Measurements from ENCODE around the gene ANKIB1. TPM values are rescaled to one million over a fixed set of nuclear protein-coding genes. Genes with fewer than 3 reads are reported as not detected.

ANKIB1 gene
- polyA plus RNA-seq, 1 of the 3 experiments (the other 2 are of a cell fraction): 24.6 TPM

DNA sequence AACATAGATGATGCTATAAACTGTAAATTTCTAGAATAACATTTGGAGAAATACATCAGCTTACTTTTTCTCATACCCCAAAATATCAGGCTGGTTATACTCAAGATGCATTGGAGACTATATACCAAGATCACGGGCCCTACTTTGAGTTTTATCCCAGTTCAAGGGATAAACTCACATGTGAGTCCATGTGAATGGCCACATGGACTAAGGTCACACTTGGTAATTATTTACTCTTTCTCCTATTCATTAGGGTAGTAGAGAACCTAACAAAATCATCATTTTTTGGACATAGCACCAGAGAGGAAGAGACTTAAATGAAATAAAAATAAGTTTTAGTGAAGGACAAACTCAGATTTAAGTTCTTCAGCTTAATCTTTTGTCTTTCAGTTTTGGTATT lies 108.4 kb downstream of the ANKIB1 start:
- Histone ChIP-seq H3K27me3 (ENCODE audit: insufficient read depth) (no peaks in the 10 kb centered on the region), H3K9ac (no peak overlapping the region), H3K4me2 (no peak overlapping the region), H2AFZ (ENCODE audit: low read depth) (no peak overlapping the region), H3K9me3 (no peaks in the 10 kb centered on the region), H3K27ac (ENCODE audit: low read depth in 2 of 2, low read length in 1 of 2) (no peak overlapping the region), H3K4me3 (ENCODE audit: low read depth in 2 of 2, low read length in 1 of 2) (no peak overlapping the region), H3K4me1 (ENCODE audit: control insufficient read depth in 1 of 2, insufficient read depth in 2 of 2, low read depth in 1 of 2, low read length in 1 of 2) (no peaks in the 10 kb centered on the region), H3K79me2 (ENCODE audit: insufficient read depth) (no peaks in the 10 kb centered on the region), H3K36me3 (replicated peaks in 1 of 2; ENCODE audit: control insufficient read depth in 1 of 2, insufficient read depth in 2 of 2, low read length in 1 of 2) (peaks cover 55 to 79% of the 10 kb centered on the region in 2 experiments), H3K9me2 (no peaks in the 10 kb centered on the region), H4K20me1 (ENCODE audit: insufficient read depth) (no peaks in the 10 kb centered on the region), H3F3A (replicated peaks; ENCODE audit: insufficient read depth) (no peaks in the 10 kb centered on the region)
- ChIA-PET POLR2A (no interaction called here), CTCF (interaction anchor here (1.2 kb wide), 1 partner anchor 108 kb away, joined by 3 read pairs; no protein-coding TSS in a partner anchor)
- WGBS (ENCODE audit: low lambda C conversion rate): 96% methylated on average over 1 of the region's 1 CpG
- no peak for TF ChIP-seq YY1 (IDR thresholded peaks at IDR 0.05; ENCODE audit: low read depth)
- TF ChIP-seq MEF2A (IDR thresholded peaks at IDR 0.05; ENCODE audit: borderline replicate concordance, low read depth): no peak
- no peak for TF ChIP-seq EZH2phosphoT487 (IDR thresholded peaks at IDR 0.05; ENCODE audit: borderline replicate concordance, low read depth)
- TF ChIP-seq TAF1 (IDR thresholded peaks at IDR 0.05; ENCODE audit: borderline replicate concordance, low read depth, low read length): no peak
- TF ChIP-seq NFIC (IDR thresholded peaks at IDR 0.05; ENCODE audit: borderline replicate concordance): no peak
- TF ChIP-seq, protein P1, sequence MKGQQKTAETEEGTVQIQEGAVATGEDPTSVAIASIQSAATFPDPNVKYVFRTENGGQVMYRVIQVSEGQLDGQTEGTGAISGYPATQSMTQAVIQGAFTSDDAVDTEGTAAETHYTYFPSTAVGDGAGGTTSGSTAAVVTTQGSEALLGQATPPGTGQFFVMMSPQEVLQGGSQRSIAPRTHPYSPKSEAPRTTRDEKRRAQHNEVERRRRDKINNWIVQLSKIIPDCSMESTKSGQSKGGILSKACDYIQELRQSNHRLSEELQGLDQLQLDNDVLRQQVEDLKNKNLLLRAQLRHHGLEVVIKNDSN (IDR thresholded peaks at IDR 0.05; ENCODE audit: borderline replicate concordance, low read depth): no peak
- TF ChIP-seq, protein P2, sequence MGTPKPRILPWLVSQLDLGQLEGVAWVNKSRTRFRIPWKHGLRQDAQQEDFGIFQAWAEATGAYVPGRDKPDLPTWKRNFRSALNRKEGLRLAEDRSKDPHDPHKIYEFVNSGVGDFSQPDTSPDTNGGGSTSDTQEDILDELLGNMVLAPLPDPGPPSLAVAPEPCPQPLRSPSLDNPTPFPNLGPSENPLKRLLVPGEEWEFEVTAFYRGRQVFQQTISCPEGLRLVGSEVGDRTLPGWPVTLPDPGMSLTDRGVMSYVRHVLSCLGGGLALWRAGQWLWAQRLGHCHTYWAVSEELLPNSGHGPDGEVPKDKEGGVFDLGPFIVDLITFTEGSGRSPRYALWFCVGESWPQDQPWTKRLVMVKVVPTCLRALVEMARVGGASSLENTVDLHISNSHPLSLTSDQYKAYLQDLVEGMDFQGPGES (IDR thresholded peaks at IDR 0.05; ENCODE audit: low read depth, low read length): no peak
- TF ChIP-seq FOXJ3 (CRISPR knock-in tag; IDR thresholded peaks at IDR 0.05): no peak
- no peak for DNase-seq

DNA sequence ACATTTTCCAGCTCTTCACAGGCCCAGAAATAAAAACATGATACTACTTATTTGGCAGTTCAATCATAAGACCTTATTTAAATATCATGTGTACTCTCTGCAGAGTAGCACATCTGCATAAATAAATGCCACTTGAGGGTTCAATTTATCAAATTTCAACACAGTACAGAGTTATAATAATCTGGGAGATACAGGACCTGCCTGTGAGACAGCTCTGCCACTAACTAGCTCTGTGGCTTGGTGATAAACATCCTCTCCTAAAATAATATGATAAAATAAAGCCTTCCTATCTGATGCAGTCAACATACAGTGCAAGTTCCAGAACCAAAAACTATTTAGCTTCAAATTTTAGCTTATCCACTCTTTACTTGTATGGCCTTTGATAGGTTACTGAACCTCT lies 110.6 kb downstream of the ANKIB1 start:
- H2AFZ ChIP-seq (ENCODE audit: low read depth): no peak overlapping the region
- no peak overlapping the region for H3K4me2 ChIP-seq
- no peaks in the 10 kb centered on the region for H3K79me2 ChIP-seq (ENCODE audit: insufficient read depth)
- peaks cover 6% of the 10 kb centered on the region for H3F3A ChIP-seq (replicated peaks; ENCODE audit: insufficient read depth)
- CTCF ChIA-PET: interaction anchor here (0.7 to 1.2 kb wide), 2 partner anchors 17 to 105 kb away, joined by 3 read pairs; no protein-coding TSS in a partner anchor
- DNase-seq: no peak
- POLR2A ChIA-PET: interaction anchor here (1.5 kb wide), 1 partner anchor 111 kb away, joined by 4 read pairs; the partner anchor contains the start of genes ANKIB1 and KRIT1
- peaks cover 0 to 7% of the 10 kb centered on the region in 2 experiments; a peak in 1 of 4 replicates for H3K4me1 ChIP-seq (ENCODE audit: control insufficient read depth in 1 of 2, insufficient read depth in 2 of 2, low read depth in 1 of 2, low read length in 1 of 2)
- H3K4me3 ChIP-seq (ENCODE audit: low read depth in 2 of 2, low read length in 1 of 2): no peak overlapping the region
- no peak overlapping the region for H3K27ac ChIP-seq (ENCODE audit: low read depth in 2 of 2, low read length in 1 of 2)
- no peaks in the 10 kb centered on the region for H3K9me3 ChIP-seq
- TF ChIP-seq TEAD4 (IDR thresholded peaks at IDR 0.05; ENCODE audit: borderline replicate concordance, insufficient read depth): no peak
- TF ChIP-seq, protein P1 (IDR thresholded peaks at IDR 0.05; ENCODE audit: borderline replicate concordance, low read depth): no peak
- no peak for TF ChIP-seq SIN3A (IDR thresholded peaks at IDR 0.05; ENCODE audit: borderline replicate concordance, low read depth, low read length)
- TF ChIP-seq RCOR1 (IDR thresholded peaks at IDR 0.05; ENCODE audit: low read length): no peak
- no peak for TF ChIP-seq EP300 (IDR thresholded peaks at IDR 0.05; ENCODE audit: borderline replicate concordance in 1 of 2, low read depth in 1 of 2, low read length in 1 of 2)
- no peak for TF ChIP-seq FOXM1 (IDR thresholded peaks at IDR 0.05; ENCODE audit: low read depth)
- no peak for TF ChIP-seq EZH2phosphoT487 (IDR thresholded peaks at IDR 0.05; ENCODE audit: borderline replicate concordance, low read depth)
- TF ChIP-seq RAD21 (IDR thresholded peaks at IDR 0.05; ENCODE audit: low read length): no peak
- TF ChIP-seq, protein P3, sequence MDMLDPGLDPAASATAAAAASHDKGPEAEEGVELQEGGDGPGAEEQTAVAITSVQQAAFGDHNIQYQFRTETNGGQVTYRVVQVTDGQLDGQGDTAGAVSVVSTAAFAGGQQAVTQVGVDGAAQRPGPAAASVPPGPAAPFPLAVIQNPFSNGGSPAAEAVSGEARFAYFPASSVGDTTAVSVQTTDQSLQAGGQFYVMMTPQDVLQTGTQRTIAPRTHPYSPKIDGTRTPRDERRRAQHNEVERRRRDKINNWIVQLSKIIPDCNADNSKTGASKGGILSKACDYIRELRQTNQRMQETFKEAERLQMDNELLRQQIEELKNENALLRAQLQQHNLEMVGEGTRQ (IDR thresholded peaks at IDR 0.05; ENCODE audit: borderline replicate concordance, low read depth, low read length): no peak
- no peak for TF ChIP-seq ELF1 (IDR thresholded peaks at IDR 0.05)
- H3K27me3 ChIP-seq (ENCODE audit: insufficient read depth): no peaks in the 10 kb centered on the region
- no peak overlapping the region for H3K9ac ChIP-seq
- H3K36me3 ChIP-seq (replicated peaks in 1 of 2; ENCODE audit: control insufficient read depth in 1 of 2, insufficient read depth in 2 of 2, low read length in 1 of 2): peaks cover 46 to 70% of the 10 kb centered on the region in 2 experiments
- no peaks in the 10 kb centered on the region for H3K9me2 ChIP-seq
- no peaks in the 10 kb centered on the region for H4K20me1 ChIP-seq (ENCODE audit: insufficient read depth)
